HG02870 (cell line): ENCODE results near the gene FYN.

Experiments
- ATAC-seq: cut with Tn5 transposase; IDR thresholded peaks from one replicate; pipeline ENCODE4 v1.9.1; 2021; ENCODE audit warnings: mild to moderate bottlenecking, moderate library complexity; ENCODE audit not compliant: unreplicated experiment

FYN gene

GRCh38 chr6:111772381-111772780 is 100.9 kb downstream of the FYN start:
- ATAC-seq, result no peak

GRCh38 chr6:111771629-111772028 is 101.6 kb downstream of the FYN start:
- no peak for ATAC-seq

GRCh38 chr6:111771094-111771432 is 102.2 kb downstream of the FYN start:
- no peak for ATAC-seq

GRCh38 chr6:111770263-111771093 is 102.8 kb downstream of the FYN start:
- ATAC-seq, result no peak

- ATAC-seq, result no peak
Measured at GRCh38 chr6:111769365-111770152, 103.7 kb downstream of the FYN start.

GRCh38 chr6:111768431-111768770 is 104.9 kb downstream of the FYN start:
- no peak for ATAC-seq

GRCh38 chr6:111767752-111768430 is 105.4 kb downstream of the FYN start:
- no peak for ATAC-seq

- no peak for ATAC-seq
Measured at GRCh38 chr6:111766201-111766857, 106.9 kb downstream of the FYN start.

GRCh38 chr6:111765763-111766162 is 107.5 kb downstream of the FYN start:
- no peak for ATAC-seq

GRCh38 chr6:111764238-111765175 is 108.7 kb downstream of the FYN start:
- peak; percentile 83 for ATAC-seq

GRCh38 chr6:111763381-111763780 is 109.9 kb downstream of the FYN start:
- no peak for ATAC-seq

- peak; percentile 41 for ATAC-seq
Measured at GRCh38 chr6:111761783-111762312, 111.4 kb downstream of the FYN start.

- ATAC-seq, result no peak
Measured at GRCh38 chr6:111761212-111761611, 112.0 kb downstream of the FYN start.

GRCh38 chr6:111759836-111760785 is 113.1 kb downstream of the FYN start:
- no peak for ATAC-seq

- ATAC-seq, result no peak
Measured at GRCh38 chr6:111759331-111759835, 113.9 kb downstream of the FYN start.

GRCh38 chr6:111758608-111759329 is 114.5 kb downstream of the FYN start:
- ATAC-seq, result no peak

- ATAC-seq, result no peak
Measured at GRCh38 chr6:111757342-111757741, 115.9 kb downstream of the FYN start.

- no peak for ATAC-seq
Measured at GRCh38 chr6:111754423-111754822, 118.8 kb downstream of the FYN start.
